Ovary (tissue), 3 donors: ENCODE data around the gene NR1H2.

Source experiments
- CTCF ChIP-seq, 3 donors: fragments of 450-650 bp in 2 of 3; fragments of 200-600 bp in 1 of 3; IDR thresholded peaks; one replicate each; pipeline versions ENCODE4 v1.5.1 to v1.8.0; 2016 to 2022; ENCODE audit warnings: antibody characterized with exemption in 3 of 3, mild to moderate bottlenecking in 1 of 3
- POLR2A ChIP-seq: fragments of 450-650 bp; IDR thresholded peaks from one replicate; pipeline ENCODE4 v1.6.1; 2017; ENCODE audit warnings: antibody characterized with exemption, mild to moderate bottlenecking, moderate library complexity
- donor health status: DM: no; HTN: no; CAD: no.

DNA sequence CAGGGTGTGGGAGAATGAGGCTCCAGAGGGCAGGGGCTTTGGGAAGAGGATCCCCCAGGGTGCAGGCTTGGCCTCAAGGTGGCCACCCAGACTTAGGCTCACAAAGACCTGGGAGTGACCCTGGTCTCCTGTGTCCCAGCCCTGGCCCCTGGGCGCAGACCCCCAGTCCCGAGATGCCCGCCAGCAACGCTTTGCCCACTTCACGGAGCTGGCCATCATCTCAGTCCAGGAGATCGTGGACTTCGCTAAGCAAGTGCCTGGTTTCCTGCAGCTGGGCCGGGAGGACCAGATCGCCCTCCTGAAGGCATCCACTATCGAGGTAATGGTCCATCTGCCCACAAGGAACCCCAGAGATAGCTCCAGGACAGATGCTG is 2.6 kb downstream of the NR1H2 start:
- TF ChIP-seq CTCF (IDR thresholded peaks at IDR 0.05): no peak
- TF ChIP-seq POLR2A: no peak
